ENCODE results near the gene ZNF682.
"Not testable (repeated sequence)": the region's sequence is repeated elsewhere in the genome, so short reads cannot be mapped to it uniquely, and the experiment has no call there.

DNA sequence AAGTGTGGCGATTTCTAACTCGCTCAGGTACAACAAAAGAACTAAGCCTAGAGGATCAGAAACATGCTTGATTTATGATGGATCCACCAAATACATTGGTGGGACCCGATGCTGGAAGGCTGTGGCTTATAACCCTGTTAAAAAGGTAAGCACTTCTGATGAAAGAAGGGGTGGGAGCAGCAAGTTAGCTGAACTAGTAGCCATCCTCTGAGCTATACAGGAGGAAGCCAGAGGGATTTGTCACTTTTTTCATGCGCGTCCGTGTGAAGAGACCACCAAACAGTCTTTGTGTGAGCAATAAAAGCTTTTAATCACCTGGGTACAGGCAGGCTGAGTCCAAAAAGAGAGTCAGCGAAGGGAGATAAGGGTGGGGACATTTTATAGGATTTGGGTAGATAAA, 29.3 kb upstream of the ZNF682 start:
- TF ChIP-seq, protein P1, sequence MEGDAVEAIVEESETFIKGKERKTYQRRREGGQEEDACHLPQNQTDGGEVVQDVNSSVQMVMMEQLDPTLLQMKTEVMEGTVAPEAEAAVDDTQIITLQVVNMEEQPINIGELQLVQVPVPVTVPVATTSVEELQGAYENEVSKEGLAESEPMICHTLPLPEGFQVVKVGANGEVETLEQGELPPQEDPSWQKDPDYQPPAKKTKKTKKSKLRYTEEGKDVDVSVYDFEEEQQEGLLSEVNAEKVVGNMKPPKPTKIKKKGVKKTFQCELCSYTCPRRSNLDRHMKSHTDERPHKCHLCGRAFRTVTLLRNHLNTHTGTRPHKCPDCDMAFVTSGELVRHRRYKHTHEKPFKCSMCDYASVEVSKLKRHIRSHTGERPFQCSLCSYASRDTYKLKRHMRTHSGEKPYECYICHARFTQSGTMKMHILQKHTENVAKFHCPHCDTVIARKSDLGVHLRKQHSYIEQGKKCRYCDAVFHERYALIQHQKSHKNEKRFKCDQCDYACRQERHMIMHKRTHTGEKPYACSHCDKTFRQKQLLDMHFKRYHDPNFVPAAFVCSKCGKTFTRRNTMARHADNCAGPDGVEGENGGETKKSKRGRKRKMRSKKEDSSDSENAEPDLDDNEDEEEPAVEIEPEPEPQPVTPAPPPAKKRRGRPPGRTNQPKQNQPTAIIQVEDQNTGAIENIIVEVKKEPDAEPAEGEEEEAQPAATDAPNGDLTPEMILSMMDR (IDR thresholded peaks at IDR 0.05 in 2 of 3, conservative IDR thresholded peaks at IDR 0.05 in 1 of 3; ENCODE audit: borderline replicate concordance in 1 of 3, insufficient read depth in 1 of 3, low read depth in 2 of 3, low read length in 2 of 3), result not testable (repeated sequence)
- TF ChIP-seq POLR2AphosphoS5 (IDR thresholded peaks at IDR 0.05; ENCODE audit: low read depth, low read length); ZFX (IDR thresholded peaks at IDR 0.05); YY1 (IDR thresholded peaks at IDR 0.05; ENCODE audit: extremely low read depth, insufficient replicate concordance, low read depth, low read length); POLR2A (IDR thresholded peaks at IDR 0.05; ENCODE audit: borderline replicate concordance, extremely low read depth, insufficient read depth, insufficient read length); EGR1 (IDR thresholded peaks at IDR 0.05; ENCODE audit: low read depth); SRF (IDR thresholded peaks at IDR 0.05; ENCODE audit: low read depth); SP1 (IDR thresholded peaks at IDR 0.05; ENCODE audit: low read depth): not testable (repeated sequence)
